ENCODE data around the gene KLHL20.
"Not testable (repeated sequence)": the region's sequence is repeated elsewhere in the genome, so short reads cannot be mapped to it uniquely, and the experiment has no call there.

Gene KLHL20

GRCh38 chr1:173757666-173758065 lies 42.9 kb downstream of the KLHL20 start:
- DNase-seq, result no peak

GRCh38 chr1:173758110-173758509 lies 43.3 kb downstream of the KLHL20 start:
- DNase-seq, result no peak

- DNase-seq, result no peak
Measured at GRCh38 chr1:173758980-173759379, 44.2 kb downstream of the KLHL20 start.

GRCh38 chr1:173764331-173764730 lies 49.5 kb downstream of the KLHL20 start:
- DNase-seq, result not testable (repeated sequence)

GRCh38 chr1:173768206-173768605 lies 53.4 kb downstream of the KLHL20 start:
- no peak for DNase-seq

GRCh38 chr1:173768827-173769226 lies 54.0 kb downstream of the KLHL20 start:
- DNase-seq, result no peak

- not testable (repeated sequence) for DNase-seq
Measured at GRCh38 chr1:173770330-173770729, 55.5 kb downstream of the KLHL20 start.

GRCh38 chr1:173771560-173771959 lies 56.8 kb downstream of the KLHL20 start:
- no peak for DNase-seq

GRCh38 chr1:173775578-173776226 lies 60.9 kb downstream of the KLHL20 start:
- no peak for DNase-seq

GRCh38 chr1:173779936-173780335 lies 65.2 kb downstream of the KLHL20 start:
- peak; percentile 23 for DNase-seq

GRCh38 chr1:173784997-173785396 lies 70.2 kb downstream of the KLHL20 start:
- no peak for DNase-seq

GRCh38 chr1:173789841-173790240 lies 75.1 kb downstream of the KLHL20 start:
- DNase-seq, result no peak

- no peak for DNase-seq
Measured at GRCh38 chr1:173798078-173798477, 83.3 kb downstream of the KLHL20 start.

GRCh38 chr1:173799995-173800394 lies 85.2 kb downstream of the KLHL20 start:
- not testable (repeated sequence) for DNase-seq

- no peak for DNase-seq
Measured at GRCh38 chr1:173802961-173803360, 88.2 kb downstream of the KLHL20 start.

- not testable (repeated sequence) for DNase-seq
Measured at GRCh38 chr1:173813654-173814053, 98.9 kb downstream of the KLHL20 start.

GRCh38 chr1:173818459-173818858 lies 103.7 kb downstream of the KLHL20 start:
- no peak for DNase-seq

- DNase-seq, result no peak
Measured at GRCh38 chr1:173821680-173822079, 106.9 kb downstream of the KLHL20 start.

- no peak for DNase-seq
Measured at GRCh38 chr1:173823781-173824314, 109.1 kb downstream of the KLHL20 start.

- DNase-seq, result peak; percentile 99
Measured at GRCh38 chr1:173824315-173825081, 109.7 kb downstream of the KLHL20 start, which contains the start of the genes CENPL and DARS2. CENPL (minus strand) TSS chr1:173824883; CDS start chr1:173811299, 13,584 bp downstream. DARS2 (plus strand) TSS chr1:173824673; CDS start chr1:173825230, 557 bp downstream.

- no peak for DNase-seq
Measured at GRCh38 chr1:173827611-173828010, 112.8 kb downstream of the KLHL20 start.

- no peak for DNase-seq
Measured at GRCh38 chr1:173832748-173833147, 118.0 kb downstream of the KLHL20 start.
